D721Med (cell line): Measurements from ENCODE around the gene TOM1L1.

Experiments used
- DNase-seq: peaks from one replicate; pipeline ENCODE4 v3.0.0; 2011; ENCODE audit warnings: low spot score; ENCODE audit not compliant: insufficient read length
- FAIRE-seq: peaks from 2 replicates; lab custom pipeline; 2011; peaks lifted over from hg19 to GRCh38; lab: Jason Lieb, UNC
- TF ChIP-seq, protein P1 (sequence below): IDR thresholded peaks from 2 replicates; pipeline ENCODE4 v1.5.1; 2012; ENCODE audit warnings: mild to moderate bottlenecking, control low read depth; ENCODE audit not compliant: insufficient read depth; ENCODE audit errors: missing control alignments

TOM1L1 gene

DNA sequence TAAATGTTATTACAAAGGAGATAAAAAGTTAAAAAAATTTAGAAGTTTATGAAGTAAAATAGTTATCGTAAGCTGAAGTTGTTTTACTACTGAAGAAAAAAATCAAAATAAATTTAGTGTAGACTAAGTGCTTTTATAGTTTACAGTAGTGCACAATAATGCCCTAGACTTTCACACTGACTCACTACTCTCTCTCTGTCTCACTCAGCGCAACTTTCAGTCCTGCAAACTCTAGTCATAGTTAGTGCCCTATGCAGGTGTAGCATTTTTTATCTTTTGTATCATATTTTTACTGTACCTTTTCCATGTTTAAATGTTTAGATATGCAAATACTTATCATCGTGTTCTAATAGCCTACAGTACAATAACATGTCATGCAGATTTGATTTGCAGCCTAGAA, 17.7 kb upstream of the TOM1L1 start:
- TF ChIP-seq, protein P1, sequence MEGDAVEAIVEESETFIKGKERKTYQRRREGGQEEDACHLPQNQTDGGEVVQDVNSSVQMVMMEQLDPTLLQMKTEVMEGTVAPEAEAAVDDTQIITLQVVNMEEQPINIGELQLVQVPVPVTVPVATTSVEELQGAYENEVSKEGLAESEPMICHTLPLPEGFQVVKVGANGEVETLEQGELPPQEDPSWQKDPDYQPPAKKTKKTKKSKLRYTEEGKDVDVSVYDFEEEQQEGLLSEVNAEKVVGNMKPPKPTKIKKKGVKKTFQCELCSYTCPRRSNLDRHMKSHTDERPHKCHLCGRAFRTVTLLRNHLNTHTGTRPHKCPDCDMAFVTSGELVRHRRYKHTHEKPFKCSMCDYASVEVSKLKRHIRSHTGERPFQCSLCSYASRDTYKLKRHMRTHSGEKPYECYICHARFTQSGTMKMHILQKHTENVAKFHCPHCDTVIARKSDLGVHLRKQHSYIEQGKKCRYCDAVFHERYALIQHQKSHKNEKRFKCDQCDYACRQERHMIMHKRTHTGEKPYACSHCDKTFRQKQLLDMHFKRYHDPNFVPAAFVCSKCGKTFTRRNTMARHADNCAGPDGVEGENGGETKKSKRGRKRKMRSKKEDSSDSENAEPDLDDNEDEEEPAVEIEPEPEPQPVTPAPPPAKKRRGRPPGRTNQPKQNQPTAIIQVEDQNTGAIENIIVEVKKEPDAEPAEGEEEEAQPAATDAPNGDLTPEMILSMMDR = no peak
- no peak for DNase-seq
- no peak for FAIRE-seq

DNA sequence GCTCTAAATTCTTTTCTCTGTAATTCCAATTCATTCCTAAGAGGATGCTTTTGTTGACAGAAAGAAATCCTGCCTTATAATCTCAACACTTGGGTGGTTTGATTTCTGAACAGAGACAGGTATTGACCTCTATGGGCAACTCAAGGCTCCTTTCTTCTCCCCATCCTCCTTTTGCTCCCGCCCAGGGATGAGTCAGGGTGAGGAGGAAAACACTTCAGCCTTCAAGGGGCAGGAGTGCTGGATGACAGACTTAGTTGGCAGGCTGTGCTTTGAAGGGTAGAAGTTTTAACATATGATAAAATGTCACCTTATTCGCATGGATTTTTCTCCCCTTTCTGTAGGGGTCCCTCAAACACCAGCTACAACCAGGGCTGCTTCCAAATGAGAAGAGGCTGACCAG, 16.7 kb upstream of the TOM1L1 start:
- DNase-seq (no peak), FAIRE-seq (no peak)
- TF ChIP-seq, protein P1 = no peak

DNA sequence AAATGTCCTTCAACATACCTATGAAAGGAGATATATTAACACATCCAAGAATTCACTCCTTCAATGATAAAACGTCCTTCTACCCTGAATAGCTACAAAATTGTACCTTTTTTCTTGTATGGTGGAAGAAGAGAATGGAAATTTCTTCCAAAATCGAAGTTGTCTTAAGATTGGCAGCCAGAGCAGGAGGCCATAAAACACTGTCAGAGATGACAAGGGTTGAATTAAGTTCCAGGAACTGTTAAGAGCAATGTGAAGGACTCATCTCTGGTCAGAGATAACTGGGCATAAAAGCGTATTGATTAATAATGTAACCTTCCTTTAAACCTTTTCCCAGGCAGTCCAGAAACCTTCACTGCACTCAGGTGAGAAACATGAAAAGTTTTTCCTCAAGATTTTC, 12.9 kb upstream of the TOM1L1 start:
- no peak for DNase-seq
- no peak for FAIRE-seq
- TF ChIP-seq, protein P1 = no peak

DNA sequence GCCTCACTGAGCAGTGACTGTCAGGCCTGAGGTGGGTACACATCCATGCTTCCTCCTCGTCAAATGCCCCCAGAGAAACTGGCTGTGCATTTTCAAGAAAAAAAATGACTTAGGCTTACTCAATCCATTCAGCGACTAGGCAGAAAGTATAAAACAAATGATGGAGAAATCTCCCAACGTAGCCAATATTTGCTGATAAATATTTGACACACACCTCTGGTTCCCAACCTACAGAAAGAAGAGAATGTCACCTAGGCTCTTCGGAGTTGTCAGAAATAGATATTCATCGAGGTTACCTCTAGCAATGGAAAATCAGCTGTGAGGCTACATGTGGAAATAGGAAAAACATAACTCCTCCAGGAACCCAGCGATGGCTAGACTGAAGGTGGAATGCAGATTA, 12.4 kb upstream of the TOM1L1 start:
- TF ChIP-seq, protein P1 = no peak
- FAIRE-seq = no peak

DNA sequence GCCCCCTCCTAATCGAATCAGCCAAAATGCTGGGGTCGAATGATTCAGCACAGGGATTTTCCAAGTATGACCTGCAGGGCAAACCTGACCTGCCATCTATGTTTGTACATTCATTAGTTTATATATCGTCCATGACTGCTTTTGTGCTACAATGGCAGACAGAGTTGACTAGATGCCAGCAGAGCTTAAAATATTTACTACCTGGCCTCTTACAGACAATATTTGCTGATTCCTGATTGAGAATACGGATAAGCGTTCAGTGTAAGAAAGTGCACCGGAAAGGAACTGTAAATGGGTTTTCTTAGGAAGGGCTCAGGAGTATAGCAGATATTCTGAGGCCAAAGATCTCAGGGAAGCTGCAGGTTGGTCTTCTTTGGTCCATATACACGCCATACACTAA, 11.7 kb upstream of the TOM1L1 start:
- FAIRE-seq = no peak

More for the DNA sequence above, 12.4 kb upstream of the TOM1L1 start:
- no peak for DNase-seq

DNA sequence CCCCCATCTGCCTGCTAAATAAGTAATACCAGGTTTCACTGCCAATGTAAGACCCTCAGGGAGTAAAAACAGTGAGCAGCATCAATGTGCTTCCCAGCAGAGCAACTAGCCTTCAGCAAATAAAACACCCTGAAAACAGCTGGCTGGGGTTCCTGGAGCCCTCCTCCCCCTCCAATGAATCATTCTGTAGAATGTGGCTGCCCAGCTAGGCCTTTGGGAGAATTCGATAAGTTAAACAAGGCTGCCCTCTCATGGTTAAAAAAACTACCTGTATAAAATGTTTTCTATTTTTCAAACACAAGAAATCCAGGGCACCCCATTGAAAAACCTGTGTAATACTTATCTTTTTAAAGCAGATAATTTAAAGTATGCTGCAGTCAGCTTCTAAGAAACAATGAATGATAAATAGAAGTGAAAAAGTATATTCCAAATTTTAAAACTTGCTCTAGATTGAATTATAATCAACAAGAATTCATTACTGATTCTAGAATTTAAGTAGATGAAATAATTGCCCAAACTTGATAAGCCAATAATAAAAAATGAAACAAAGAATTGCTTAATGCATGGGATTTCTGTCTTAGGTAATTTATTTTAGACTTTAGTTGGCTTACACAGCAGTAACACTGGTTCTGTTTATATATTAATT, 9.4 kb upstream of the TOM1L1 start:
- FAIRE-seq = peak; percentile 38

More for the DNA sequence above, 11.7 kb upstream of the TOM1L1 start:
- TF ChIP-seq, protein P1 = no peak
- no peak for DNase-seq

DNA sequence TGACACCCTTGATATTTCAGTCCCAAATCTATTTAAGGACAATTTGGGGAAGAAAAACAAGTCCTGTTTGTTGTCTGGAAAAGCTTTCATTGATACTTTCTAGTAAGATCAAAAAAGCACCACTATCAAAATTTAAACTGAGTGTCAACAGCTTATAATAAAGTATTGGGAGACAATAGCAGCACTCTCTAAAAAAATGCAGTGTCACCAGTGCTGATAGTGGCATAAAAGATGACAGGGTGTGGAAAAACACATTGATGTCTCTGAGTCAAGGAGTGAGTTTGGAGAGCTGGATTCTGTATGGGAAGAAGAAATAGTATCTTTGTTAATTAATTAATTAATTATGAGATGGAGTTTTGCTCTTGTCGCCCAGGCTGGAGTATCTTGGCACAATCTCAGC, 8.3 kb upstream of the TOM1L1 start:
- DNase-seq (no peak), FAIRE-seq (no peak)
- TF ChIP-seq, protein P1 = no peak

More for the DNA sequence above, 9.4 kb upstream of the TOM1L1 start:
- DNase-seq = no peak
- TF ChIP-seq, protein P1 = peak; percentile 69
